Central memory CD8-positive, alpha-beta T cell (primary cell): ENCODE results near the gene NTF3.
"Not testable (repeated sequence)": the region's sequence is repeated elsewhere in the genome, so short reads cannot be mapped to it uniquely, and the experiment has no call there.

ENCODE experiments used
- ATAC-seq: fragments of 150-1000 bp; cut with Tn5 transposase; replicated peaks from 2 replicates; pipeline ENCODE4 v1.10.0; 2022; ENCODE audit warnings: mild to moderate bottlenecking, moderate FRiP score, moderate number of reproducible peaks; ENCODE audit not compliant: poor library complexity, severe bottlenecking; ENCODE audit errors: extremely low read depth
- DNase-seq, 2 donors: peaks; one replicate each; pipeline ENCODE4 v3.0.0; 2021; ENCODE audit warnings: low spot score in 2 of 2
- H3K27ac Mint-ChIP-seq: one replicate; pipeline ENCODE4 v1.8.0; 2022; ENCODE audit warnings: low read depth, mild to moderate bottlenecking, moderate library complexity, mixed read lengths
- H3K27me3 Mint-ChIP-seq: one replicate; pipeline ENCODE4 v1.8.0; 2022; ENCODE audit warnings: mixed read lengths
- H3K36me3 Mint-ChIP-seq: one replicate; pipeline ENCODE4 v1.8.0; 2022; ENCODE audit warnings: mild to moderate bottlenecking, moderate library complexity, mixed read lengths; ENCODE audit not compliant: insufficient read depth
- H3K4me1 Mint-ChIP-seq: one replicate; pipeline ENCODE4 v1.8.0; 2022; ENCODE audit warnings: mixed read lengths
- H3K4me3 Mint-ChIP-seq: one replicate; pipeline ENCODE4 v1.8.0; 2022; ENCODE audit warnings: mild to moderate bottlenecking, moderate library complexity, mixed read lengths
- H3K9me3 Mint-ChIP-seq: one replicate; pipeline ENCODE4 v1.8.0; 2022; ENCODE audit warnings: mixed read lengths

Gene NTF3

GRCh38 chr12:5525783-5526367, 94.0 kb downstream of the NTF3 start:
- no peaks in the 10 kb centered on the region for H3K4me1 Mint-ChIP-seq
- no peaks in the 10 kb centered on the region for H3K36me3 Mint-ChIP-seq

GRCh38 chr12:5533368-5533767, 101.5 kb downstream of the NTF3 start:
- Mint-ChIP-seq H3K27ac (no peak overlapping the region), H3K36me3 (no peaks in the 10 kb centered on the region), H3K4me3 (no peak overlapping the region), H3K4me1 (no peaks in the 10 kb centered on the region), H3K9me3 (peaks cover 15% of the 10 kb centered on the region), H3K27me3 (peaks cover 73% of the 10 kb centered on the region)
- ATAC-seq, result no peak
- no peak for DNase-seq

More at GRCh38 chr12:5525783-5526367, 94.0 kb downstream of the NTF3 start:
- Mint-ChIP-seq H3K9me3 (no peaks in the 10 kb centered on the region), H3K27ac (no peak overlapping the region), H3K27me3 (peaks cover 26% of the 10 kb centered on the region), H3K4me3 (no peak overlapping the region)
- no peak for DNase-seq
- ATAC-seq, result no peak

DNA sequence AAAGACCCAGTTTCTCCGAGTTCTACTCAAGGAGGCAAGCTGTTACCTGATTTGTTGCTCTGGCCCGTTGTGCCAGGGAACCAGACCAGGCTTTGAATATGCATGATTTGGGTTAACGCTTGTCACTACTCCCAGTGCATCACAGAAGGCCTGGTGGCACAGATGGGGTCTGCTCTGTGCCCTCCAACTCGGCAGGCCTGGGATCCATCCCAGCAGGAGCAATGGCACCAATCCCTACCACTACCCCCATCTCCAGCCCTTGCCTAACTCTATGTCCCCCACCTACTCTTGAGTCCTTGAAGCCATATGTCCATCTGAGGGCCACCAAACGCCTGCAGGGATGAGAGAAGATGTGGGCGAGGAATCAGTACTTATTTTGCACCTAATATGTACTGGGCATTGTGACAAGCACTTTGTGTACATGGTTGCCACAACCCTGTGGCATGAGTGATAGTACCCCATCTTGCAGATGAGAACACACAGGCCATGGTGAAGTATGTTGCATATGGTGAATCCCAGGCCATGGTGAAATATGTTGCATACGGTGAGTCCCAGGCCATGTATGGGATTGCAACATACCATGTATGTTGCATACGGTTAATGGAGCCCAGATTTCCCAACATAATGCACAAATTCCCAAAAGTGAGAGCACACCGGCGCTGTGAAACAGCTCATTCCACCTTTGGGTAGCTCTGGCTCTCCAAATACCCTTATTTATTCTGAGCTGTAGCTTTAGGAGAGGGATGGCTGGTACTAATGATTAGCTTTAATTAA, 102.7 kb downstream of the NTF3 start:
- Mint-ChIP-seq H3K27ac (no peak overlapping the region), H3K27me3 (peaks cover 76% of the 10 kb centered on the region), H3K4me3 (no peak overlapping the region), H3K9me3 (peaks cover 21% of the 10 kb centered on the region), H3K36me3 (no peaks in the 10 kb centered on the region), H3K4me1 (no peaks in the 10 kb centered on the region)
- DNase-seq (no peak), ATAC-seq (no peak)

GRCh38 chr12:5535541-5535940, 103.6 kb downstream of the NTF3 start:
- peaks cover 72% of the 10 kb centered on the region for H3K27me3 Mint-ChIP-seq
- peaks cover 21% of the 10 kb centered on the region for H3K9me3 Mint-ChIP-seq
- no peak overlapping the region for H3K27ac Mint-ChIP-seq
- ATAC-seq (no peak), DNase-seq (no peak)
- no peaks in the 10 kb centered on the region for H3K4me1 Mint-ChIP-seq
- no peaks in the 10 kb centered on the region for H3K36me3 Mint-ChIP-seq
- H3K4me3 Mint-ChIP-seq, result no peak overlapping the region

DNA sequence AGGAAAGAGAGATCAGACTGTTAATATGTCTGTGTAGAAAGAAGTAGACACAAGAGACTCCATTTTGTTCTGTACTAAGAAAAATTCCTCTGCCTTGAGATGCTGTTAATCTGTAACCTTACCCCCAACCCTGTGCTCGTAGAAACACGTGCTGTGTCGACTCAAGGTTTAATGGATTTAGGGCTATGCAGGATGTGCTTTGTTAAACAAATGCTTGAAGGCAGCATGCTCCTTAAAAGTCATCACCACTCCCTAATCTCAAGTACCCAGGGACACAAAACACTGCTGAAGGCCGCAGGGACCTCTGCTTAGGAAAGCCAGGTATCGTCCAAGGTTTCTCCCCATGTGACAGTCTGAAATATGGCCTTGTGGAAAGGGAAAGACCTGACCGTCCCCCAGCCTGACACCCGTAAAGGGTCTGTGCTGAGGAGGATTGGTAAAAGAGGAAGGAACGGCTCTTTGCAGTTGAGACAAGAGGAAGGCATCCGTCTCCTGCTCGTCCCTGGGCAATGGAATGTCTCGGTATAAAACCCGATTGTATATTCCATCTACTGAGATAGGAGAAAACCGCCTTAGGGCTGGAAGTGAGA, 105.2 kb downstream of the NTF3 start:
- H3K9me3 Mint-ChIP-seq, result peaks cover 21% of the 10 kb centered on the region
- H3K4me1 Mint-ChIP-seq, H3K27ac Mint-ChIP-seq, H3K36me3 Mint-ChIP-seq, DNase-seq, H3K4me3 Mint-ChIP-seq, ATAC-seq: not testable (repeated sequence)
- peaks cover 66% of the 10 kb centered on the region for H3K27me3 Mint-ChIP-seq

- Mint-ChIP-seq H3K36me3 (no peaks in the 10 kb centered on the region), H3K4me1 (no peaks in the 10 kb centered on the region), H3K9me3 (peaks cover 22% of the 10 kb centered on the region), H3K4me3 (no peak overlapping the region), H3K27ac (no peak overlapping the region), H3K27me3 (peaks cover 66% of the 10 kb centered on the region)
- ATAC-seq, result no peak
- DNase-seq, result no peak
Observed at GRCh38 chr12:5537771-5538170, 105.9 kb downstream of the NTF3 start.
